Panc1 (cell line): ENCODE data around the gene SLC6A13.

ENCODE experiments used
- POLR2AphosphoS5 ChIP-seq: IDR thresholded peaks from 2 replicates; pipeline ENCODE4 v1.6.1; 2012; ENCODE audit warnings: mild to moderate bottlenecking, low read depth, low read length, moderate library complexity
- REST ChIP-seq, 2 experiments: IDR thresholded peaks; 2 replicates each; pipeline ENCODE4 v1.6.1; 2011 to 2012; ENCODE audit warnings: low read depth in 2 of 2, control low read depth in 1 of 2, low read length in 1 of 2, mild to moderate bottlenecking in 1 of 2, moderate library complexity in 1 of 2; ENCODE audit not compliant: insufficient read depth in 1 of 2
- SIN3A ChIP-seq: IDR thresholded peaks from 2 replicates; pipeline ENCODE4 v1.6.1; 2012; ENCODE audit warnings: low read depth, mild to moderate bottlenecking, low read length, moderate library complexity, borderline replicate concordance; ENCODE audit not compliant: insufficient read depth
- TCF7L2 ChIP-seq: IDR thresholded peaks from 2 replicates; pipeline ENCODE4 v1.6.1; 2011; ENCODE audit warnings: mild to moderate bottlenecking, low read depth, low read length, inconsistent platforms
- TF ChIP-seq, protein P1 (sequence below): fragments of 450-650 bp; IDR thresholded peaks from 2 replicates; pipeline ENCODE4 v1.5.1; 2017; ENCODE audit warnings: mild to moderate bottlenecking

DNA sequence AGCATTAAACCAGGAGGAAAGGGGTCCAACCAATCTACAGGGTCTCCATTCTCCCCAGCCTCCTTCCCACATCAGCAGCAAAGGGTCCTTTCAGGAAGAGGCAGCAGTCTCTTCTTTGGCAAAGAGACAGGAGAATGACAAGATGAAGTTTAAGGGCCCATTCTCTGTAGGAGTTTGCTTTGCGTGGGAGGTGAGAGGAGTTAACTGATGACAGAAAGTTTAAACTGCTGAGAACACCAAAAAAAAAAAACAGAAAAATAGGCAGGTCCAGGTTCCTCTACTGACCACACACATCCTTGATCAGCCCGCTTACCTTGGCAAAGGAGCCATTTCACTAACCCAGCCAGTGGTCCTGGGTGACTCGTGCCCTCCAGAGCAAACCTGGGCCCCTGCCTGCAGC, 5.7 kb downstream of the SLC6A13 start:
- TF ChIP-seq TCF7L2 (no peak), POLR2AphosphoS5 (no peak), REST (IDR thresholded peaks at IDR 0.05; ENCODE audit: insufficient read depth in 1 of 2, low read depth in 2 of 2, low read length in 1 of 2) (no peak), SIN3A (no peak)
- TF ChIP-seq, protein P1, sequence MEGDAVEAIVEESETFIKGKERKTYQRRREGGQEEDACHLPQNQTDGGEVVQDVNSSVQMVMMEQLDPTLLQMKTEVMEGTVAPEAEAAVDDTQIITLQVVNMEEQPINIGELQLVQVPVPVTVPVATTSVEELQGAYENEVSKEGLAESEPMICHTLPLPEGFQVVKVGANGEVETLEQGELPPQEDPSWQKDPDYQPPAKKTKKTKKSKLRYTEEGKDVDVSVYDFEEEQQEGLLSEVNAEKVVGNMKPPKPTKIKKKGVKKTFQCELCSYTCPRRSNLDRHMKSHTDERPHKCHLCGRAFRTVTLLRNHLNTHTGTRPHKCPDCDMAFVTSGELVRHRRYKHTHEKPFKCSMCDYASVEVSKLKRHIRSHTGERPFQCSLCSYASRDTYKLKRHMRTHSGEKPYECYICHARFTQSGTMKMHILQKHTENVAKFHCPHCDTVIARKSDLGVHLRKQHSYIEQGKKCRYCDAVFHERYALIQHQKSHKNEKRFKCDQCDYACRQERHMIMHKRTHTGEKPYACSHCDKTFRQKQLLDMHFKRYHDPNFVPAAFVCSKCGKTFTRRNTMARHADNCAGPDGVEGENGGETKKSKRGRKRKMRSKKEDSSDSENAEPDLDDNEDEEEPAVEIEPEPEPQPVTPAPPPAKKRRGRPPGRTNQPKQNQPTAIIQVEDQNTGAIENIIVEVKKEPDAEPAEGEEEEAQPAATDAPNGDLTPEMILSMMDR = no peak
